Occipital lobe (tissue), 2 donors: ENCODE measurements around the gene FRMD4A. TPM values are rescaled to one million over a fixed set of nuclear protein-coding genes. Genes with fewer than 3 reads are reported as not detected.

Source experiments
- DNase-seq: peaks from one replicate; lab custom pipeline; 2025; lab: John Stamatoyannopoulos, UW
- total RNA-seq: library from RNA; depleted of rRNA; stranded (reverse); fragments of >200 nt; gene quantifications from one replicate; pipeline ENCODE4 v1.2.3, GENCODE V29; 2014

The FRMD4A gene
- total RNA-seq, 1 donor from 2014 or later: 153 TPM

GRCh38 chr10:13708256-13708990 is 622.3 kb downstream of the FRMD4A start:
- DNase-seq: no peak

- DNase-seq: peak; percentile 79
Observed at GRCh38 chr10:13707156-13707881, 623.4 kb downstream of the FRMD4A start.

DNA sequence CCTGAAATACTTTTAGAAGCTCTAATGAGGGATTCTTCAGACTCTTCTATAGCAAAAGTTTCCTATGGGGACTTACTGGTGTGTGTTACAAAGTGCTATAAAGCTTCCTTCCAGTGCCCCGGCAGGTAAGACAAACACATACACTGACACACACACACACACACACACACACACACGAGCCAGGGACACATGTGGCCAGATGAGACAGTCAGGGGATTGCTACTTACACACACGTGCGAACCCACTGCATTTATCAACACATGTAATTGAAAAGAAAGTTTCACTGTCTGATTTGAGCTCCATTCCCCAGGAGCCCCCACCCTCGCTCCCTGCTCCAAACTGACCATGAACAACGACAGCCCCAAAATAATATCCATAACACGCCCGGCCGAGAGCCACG is 624.1 kb downstream of the FRMD4A start:
- no peak for DNase-seq

GRCh38 chr10:13706175-13706574 is 624.5 kb downstream of the FRMD4A start:
- DNase-seq: no peak

DNA sequence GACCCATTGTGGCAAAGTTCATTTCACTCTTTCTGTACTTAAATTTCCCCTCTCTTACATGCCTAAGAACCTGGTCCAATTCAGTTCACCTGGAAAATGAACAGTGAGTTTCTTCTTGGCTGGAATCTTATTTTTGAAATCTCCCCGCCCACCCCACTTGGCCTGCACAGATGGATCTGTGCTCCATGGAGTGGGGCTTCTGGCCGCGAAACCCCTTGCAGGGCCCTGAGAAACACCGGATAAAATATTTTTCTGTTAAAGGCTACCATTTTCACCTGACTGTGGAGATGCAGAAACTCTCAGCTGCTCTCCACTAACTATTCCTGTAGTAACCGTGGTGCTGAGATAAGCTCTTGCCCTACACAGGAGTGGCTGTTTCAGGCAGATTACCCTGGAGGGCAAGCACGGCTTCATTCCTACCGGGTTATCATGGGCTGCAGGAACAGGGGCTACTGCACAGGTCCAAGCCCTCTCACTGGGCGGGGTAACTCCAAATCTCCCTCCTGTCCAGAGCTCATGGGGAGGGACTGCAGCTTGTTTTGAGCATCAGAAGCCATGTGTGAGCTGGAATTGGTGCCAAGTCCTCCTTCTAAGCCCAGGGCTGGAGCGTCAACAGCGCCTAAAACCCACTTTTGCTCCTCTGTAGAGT is 625.1 kb downstream of the FRMD4A start:
- no peak for DNase-seq

- no peak for DNase-seq
Observed at GRCh38 chr10:13704964-13705363, 625.8 kb downstream of the FRMD4A start.

DNA sequence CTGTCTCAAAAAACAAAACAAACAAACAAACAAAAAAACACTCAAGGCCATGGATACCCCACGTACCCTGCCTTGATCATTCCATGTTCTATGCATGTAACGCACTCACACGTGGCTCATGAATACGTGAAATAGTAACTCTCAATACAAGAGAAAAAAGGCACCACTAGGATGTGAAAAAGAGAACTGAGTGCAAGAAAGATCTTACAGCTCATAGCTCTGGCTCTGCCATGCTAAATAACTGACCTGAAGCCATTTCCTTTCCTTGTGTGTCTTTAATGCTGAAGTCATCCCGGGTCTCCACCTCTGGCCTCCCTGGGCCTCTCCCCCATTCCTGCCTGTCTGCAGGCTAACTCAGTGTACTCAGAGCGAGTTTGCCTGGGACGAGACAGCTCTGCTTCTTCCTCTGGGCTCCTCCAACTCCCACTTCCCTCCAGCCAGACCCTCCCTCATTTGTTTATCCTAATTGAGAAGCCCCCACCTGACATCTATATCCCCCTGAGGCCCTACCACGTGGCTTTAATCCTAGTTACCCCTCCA is 626.7 kb downstream of the FRMD4A start:
- DNase-seq: no peak

GRCh38 chr10:13703101-13703818 is 627.5 kb downstream of the FRMD4A start:
- DNase-seq: no peak

GRCh38 chr10:13701157-13701919 is 629.4 kb downstream of the FRMD4A start:
- no peak for DNase-seq

DNA sequence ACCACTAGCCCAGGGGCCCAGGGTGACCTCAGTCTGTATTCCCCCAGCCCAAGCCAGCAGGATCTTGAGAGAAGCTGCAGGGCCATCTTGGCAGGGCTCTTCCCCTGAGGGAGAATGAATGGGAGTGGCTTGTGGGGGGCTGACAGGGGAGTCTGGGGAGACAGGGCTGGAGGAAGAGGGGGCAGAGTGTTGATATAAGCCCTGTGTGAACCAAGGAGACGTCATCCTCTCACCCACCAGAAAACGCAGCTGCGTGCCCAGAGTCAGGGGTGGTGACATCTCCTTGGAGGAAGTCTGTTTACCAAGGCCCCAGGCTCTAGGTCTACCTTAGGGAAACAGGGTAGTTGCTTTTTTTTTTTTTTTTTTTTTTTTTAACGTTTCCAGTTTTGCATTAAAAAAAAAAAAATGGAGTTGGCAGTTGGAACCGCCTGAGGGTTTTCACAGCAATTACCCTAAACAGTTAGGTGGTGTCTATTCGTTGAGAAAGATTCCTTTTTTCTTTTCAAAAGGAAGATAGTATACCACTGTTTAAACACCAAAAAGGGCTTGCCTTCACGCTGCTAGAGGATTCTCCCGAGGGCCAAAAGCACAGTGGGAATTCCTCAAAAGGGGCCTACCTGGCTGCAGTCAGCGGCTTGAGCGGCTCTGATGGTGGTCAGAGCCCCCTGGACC is 630.1 kb downstream of the FRMD4A start:
- DNase-seq: no peak

GRCh38 chr10:13699216-13699615 is 631.5 kb downstream of the FRMD4A start:
- DNase-seq: no peak

GRCh38 chr10:13698217-13698616 is 632.5 kb downstream of the FRMD4A start:
- no peak for DNase-seq

GRCh38 chr10:13696071-13696470 is 634.7 kb downstream of the FRMD4A start:
- DNase-seq: no peak

DNA sequence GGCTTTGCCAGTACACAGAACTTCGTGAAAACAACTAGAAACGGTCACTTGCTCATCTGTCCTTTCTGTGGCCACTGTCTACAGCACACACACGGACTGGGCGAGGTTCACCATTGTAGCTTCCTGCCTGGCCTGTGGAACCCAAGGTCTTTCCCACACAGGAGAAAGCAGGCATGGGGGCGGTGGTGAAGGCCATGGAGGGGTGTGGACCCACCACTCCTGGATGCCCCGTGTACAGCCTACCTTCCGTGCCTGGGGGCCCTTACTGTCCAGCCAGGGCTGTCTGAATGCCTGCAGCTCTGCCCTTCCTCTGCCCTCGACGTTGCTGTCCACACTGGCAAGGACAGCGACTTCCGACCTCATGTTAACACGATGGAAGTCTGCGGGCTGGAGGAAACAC is 635.1 kb downstream of the FRMD4A start:
- DNase-seq: no peak

GRCh38 chr10:13693783-13694700 is 636.7 kb downstream of the FRMD4A start:
- DNase-seq: no peak

GRCh38 chr10:13690281-13690825 is 640.4 kb downstream of the FRMD4A start:
- DNase-seq: no peak

DNA sequence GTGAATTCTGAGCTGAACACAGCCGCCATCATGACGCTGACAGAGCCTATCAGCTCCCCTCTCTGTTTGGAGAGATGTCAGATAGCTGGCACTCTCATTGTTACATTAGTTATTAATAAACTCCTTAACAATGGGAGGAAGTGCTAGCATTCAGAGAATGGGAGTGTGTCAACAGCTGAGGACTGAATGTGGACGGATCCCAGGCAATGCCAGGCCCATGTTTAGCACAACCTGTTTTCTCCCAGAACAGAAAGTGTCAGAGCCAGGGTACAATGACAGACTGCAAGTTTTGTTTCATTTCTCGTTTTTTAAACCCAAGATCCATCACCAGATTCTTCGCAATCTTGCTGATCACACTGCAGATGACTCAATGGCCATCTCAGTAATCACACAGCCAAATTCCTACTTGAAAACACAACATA is 644.4 kb downstream of the FRMD4A start:
- no peak for DNase-seq

- no peak for DNase-seq
Observed at GRCh38 chr10:13685885-13686284, 644.8 kb downstream of the FRMD4A start.
